Measurements from ENCODE around the gene PRKAR1B.

- TF ChIP-seq CTCF (IDR thresholded peaks at IDR 0.05; ENCODE audit: low read length) (no peak), EZH2 (IDR thresholded peaks at IDR 0.05; ENCODE audit: borderline replicate concordance, low read length) (no peak)
These were observed 14.5 kb downstream of the PRKAR1B start for GRCh38 chr7:712381-713138.

All from OCI-LY1 (cell line).